Measurements from ENCODE around the gene PTPRR.

PTPRR gene

GRCh38 chr12:70785896-70786295 lies 134.6 kb downstream of the PTPRR start:
- DNase-seq (ENCODE audit: low read depth), result no peak
- no peak overlapping the region for H3K4me3 ChIP-seq (ENCODE audit: low read depth, low read length)
- TF ChIP-seq MYC (IDR thresholded peaks at IDR 0.05; ENCODE audit: low read depth, low read length), result no peak
- no peak for TF ChIP-seq MAX (IDR thresholded peaks at IDR 0.05; ENCODE audit: low read depth, low read length)
- no peak for TF ChIP-seq CTCF (IDR thresholded peaks at IDR 0.05; ENCODE audit: low read depth, low read length)
- no peak for TF ChIP-seq POLR2A (IDR thresholded peaks at IDR 0.05; ENCODE audit: extremely low read depth, insufficient read length)

GRCh38 chr12:70784042-70784668 lies 136.4 kb downstream of the PTPRR start:
- H3K4me3 ChIP-seq (ENCODE audit: low read depth, low read length), result no peak overlapping the region
- TF ChIP-seq MYC (IDR thresholded peaks at IDR 0.05; ENCODE audit: low read depth, low read length), result no peak
- TF ChIP-seq POLR2A (IDR thresholded peaks at IDR 0.05; ENCODE audit: extremely low read depth, insufficient read length), result no peak
- TF ChIP-seq MAX (IDR thresholded peaks at IDR 0.05; ENCODE audit: low read depth, low read length), result no peak
- no peak for TF ChIP-seq CTCF (IDR thresholded peaks at IDR 0.05; ENCODE audit: low read depth, low read length)
- no peak for DNase-seq (ENCODE audit: low read depth)

- no peak for DNase-seq (ENCODE audit: low read depth)
- no peak overlapping the region for H3K4me3 ChIP-seq (ENCODE audit: low read depth, low read length)
These were observed 137.1 kb downstream of the PTPRR start for GRCh38 chr12:70783455-70783854.

GRCh38 chr12:70779250-70779649 lies 141.3 kb downstream of the PTPRR start:
- TF ChIP-seq POLR2A (IDR thresholded peaks at IDR 0.05; ENCODE audit: extremely low read depth, insufficient read length), result no peak
- TF ChIP-seq MAX (IDR thresholded peaks at IDR 0.05; ENCODE audit: low read depth, low read length), result no peak
- TF ChIP-seq CTCF (IDR thresholded peaks at IDR 0.05; ENCODE audit: low read depth, low read length), result no peak
- TF ChIP-seq MYC (IDR thresholded peaks at IDR 0.05; ENCODE audit: low read depth, low read length), result no peak
- no peak for DNase-seq (ENCODE audit: low read depth)
- no peak overlapping the region for H3K4me3 ChIP-seq (ENCODE audit: low read depth, low read length)

More at GRCh38 chr12:70783455-70783854, 137.1 kb downstream of the PTPRR start:
- TF ChIP-seq POLR2A (IDR thresholded peaks at IDR 0.05; ENCODE audit: extremely low read depth, insufficient read length) (no peak), MAX (IDR thresholded peaks at IDR 0.05; ENCODE audit: low read depth, low read length) (no peak), MYC (IDR thresholded peaks at IDR 0.05; ENCODE audit: low read depth, low read length) (no peak), CTCF (IDR thresholded peaks at IDR 0.05; ENCODE audit: low read depth, low read length) (no peak)

- peak; percentile 56 for DNase-seq (ENCODE audit: low read depth)
- TF ChIP-seq MAX (IDR thresholded peaks at IDR 0.05; ENCODE audit: low read depth, low read length) (no peak), CTCF (IDR thresholded peaks at IDR 0.05; ENCODE audit: low read depth, low read length) (no peak), POLR2A (IDR thresholded peaks at IDR 0.05; ENCODE audit: extremely low read depth, insufficient read length) (no peak), MYC (IDR thresholded peaks at IDR 0.05; ENCODE audit: low read depth, low read length) (no peak)
- no peak overlapping the region for H3K4me3 ChIP-seq (ENCODE audit: low read depth, low read length)
These were observed 146.5 kb downstream of the PTPRR start for GRCh38 chr12:70774055-70774454.
